HepG2 (cell line): ENCODE results near the gene CEP104. TPM values are rescaled to one million over a fixed set of nuclear protein-coding genes. Genes with fewer than 3 reads are reported as not detected.

ENCODE experiments used
- ATAD3A ChIP-seq: sonication (generic); formaldehyde crosslinking; IDR thresholded peaks from 2 replicates; pipeline ENCODE4 v1.4.0; 2020; ENCODE audit warnings: missing genetic modification reagents
- DR1 ChIP-seq: sonication (generic); formaldehyde crosslinking; IDR thresholded peaks from 2 replicates; pipeline ENCODE4 v1.8.0; 2021; ENCODE audit warnings: mild to moderate bottlenecking, missing genetic modification reagents, inconsistent platforms
- GATAD2A ChIP-seq: IDR thresholded peaks from 2 replicates; pipeline ENCODE4 v1.6.1; 2016
- GLI4 ChIP-seq: sonication (generic); formaldehyde crosslinking; IDR thresholded peaks from 2 replicates; pipeline ENCODE4 v1.5.1; 2020; ENCODE audit warnings: missing genetic modification reagents, mild to moderate bottlenecking, moderate library complexity, borderline replicate concordance
- NR2F2 ChIP-seq: IDR thresholded peaks from 2 replicates; pipeline ENCODE4 v1.6.1; 2012; ENCODE audit warnings: low read depth, inconsistent platforms, borderline replicate concordance
- PAWR ChIP-seq: sonication (generic); formaldehyde crosslinking; IDR thresholded peaks from 2 replicates; pipeline ENCODE4 v1.4.0; 2020; ENCODE audit warnings: missing genetic modification reagents, mild to moderate bottlenecking, borderline replicate concordance
- TAF15 ChIP-seq: fragments of 200-400 bp; formaldehyde crosslinking; IDR thresholded peaks from one replicate; pipeline ENCODE4 v1.6.1; 2018; ENCODE audit warnings: mild to moderate bottlenecking, low read depth, low read length; ENCODE audit not compliant: poor library complexity, severe bottlenecking
- TARDBP ChIP-seq: sonication (generic); formaldehyde crosslinking; IDR thresholded peaks from 2 replicates; pipeline ENCODE4 v1.8.0; 2022; ENCODE audit warnings: mild to moderate bottlenecking, missing genetic modification reagents
- ZNF546 ChIP-seq: sonication (generic); formaldehyde crosslinking; conservative IDR thresholded peaks from 2 replicates; pipeline ENCODE4 v1.8.1; 2023; ENCODE audit warnings: mild to moderate bottlenecking, missing genetic modification reagents
- ZNF552 ChIP-seq: sonication (generic); formaldehyde crosslinking; IDR thresholded peaks from 2 replicates; pipeline ENCODE4 v1.9.0; 2022; ENCODE audit warnings: missing genetic modification reagents, mild to moderate bottlenecking, borderline replicate concordance
- ZNF577 ChIP-seq: sonication (generic); formaldehyde crosslinking; IDR thresholded peaks from 2 replicates; pipeline ENCODE4 v1.4.0; 2020; ENCODE audit warnings: mild to moderate bottlenecking, low read depth, missing genetic modification reagents, borderline replicate concordance
- polyA plus RNA-seq, 8 experiments: library from polyadenylated mRNA; depleted of rRNA in 3 of 8; stranded (reverse) in 7 of 8; unstranded in 1 of 8; fragments of >200 nt; fragmentation: Illumina TruSeq in 4 of 8; extraction: Trizol in 4 of 8; gene quantifications; 2 replicates each; pipeline versions ENCODE4 v1.2.1 to v1.2.3, GENCODE V29; 2011 to 2016; ENCODE audit warnings: low read depth in 4 of 8, missing spikeins in 1 of 8, mixed read lengths in 1 of 8; ENCODE audit not compliant: insufficient read depth in 1 of 8
- total RNA-seq, 5 experiments: library from RNA; depleted of rRNA; stranded (reverse); fragments of >200 nt; fragmentation: Illumina TruSeq; extraction: Trizol; gene quantifications; 2 replicates each; pipeline ENCODE4 v1.2.3, GENCODE V29; 2016; ENCODE audit warnings: low read depth in 1 of 5
- TF ChIP-seq, protein P1 (sequence below): IDR thresholded peaks from 2 replicates; pipeline ENCODE4 v1.6.1; 2016; ENCODE audit warnings: mild to moderate bottlenecking
- TF ChIP-seq, protein P2 (sequence below): sonication (generic); formaldehyde crosslinking; IDR thresholded peaks from 2 replicates; pipeline ENCODE4 v1.5.0; 2020; ENCODE audit warnings: mild to moderate bottlenecking, missing genetic modification reagents
- TF ChIP-seq, protein P3 (sequence below): sonication (generic); formaldehyde crosslinking; IDR thresholded peaks from 2 replicates; pipeline ENCODE4 v1.5.0; 2020; ENCODE audit warnings: missing genetic modification reagents
- TF ChIP-seq, protein P4 (sequence below): sonication (generic); formaldehyde crosslinking; conservative IDR thresholded peaks from 2 replicates; pipeline ENCODE4 v1.8.1; 2023; ENCODE audit warnings: missing genetic modification reagents
- TF ChIP-seq, protein P5 (sequence below): sonication (generic); formaldehyde crosslinking; conservative IDR thresholded peaks from 2 replicates; pipeline ENCODE4 v1.5.0; 2020; ENCODE audit warnings: missing genetic modification reagents
- TF ChIP-seq, protein P6 (sequence below): sonication (generic); formaldehyde crosslinking; IDR thresholded peaks from 2 replicates; pipeline ENCODE4 v1.5.0; 2020; ENCODE audit warnings: mild to moderate bottlenecking, missing genetic modification reagents, moderate library complexity

CEP104 gene
- total and polyA plus RNA-seq, 2 of the 13 experiments (the other 11 are each of a cell fraction or from before 2014, with no cell fraction given), result 20.4 to 30.1 TPM

DNA sequence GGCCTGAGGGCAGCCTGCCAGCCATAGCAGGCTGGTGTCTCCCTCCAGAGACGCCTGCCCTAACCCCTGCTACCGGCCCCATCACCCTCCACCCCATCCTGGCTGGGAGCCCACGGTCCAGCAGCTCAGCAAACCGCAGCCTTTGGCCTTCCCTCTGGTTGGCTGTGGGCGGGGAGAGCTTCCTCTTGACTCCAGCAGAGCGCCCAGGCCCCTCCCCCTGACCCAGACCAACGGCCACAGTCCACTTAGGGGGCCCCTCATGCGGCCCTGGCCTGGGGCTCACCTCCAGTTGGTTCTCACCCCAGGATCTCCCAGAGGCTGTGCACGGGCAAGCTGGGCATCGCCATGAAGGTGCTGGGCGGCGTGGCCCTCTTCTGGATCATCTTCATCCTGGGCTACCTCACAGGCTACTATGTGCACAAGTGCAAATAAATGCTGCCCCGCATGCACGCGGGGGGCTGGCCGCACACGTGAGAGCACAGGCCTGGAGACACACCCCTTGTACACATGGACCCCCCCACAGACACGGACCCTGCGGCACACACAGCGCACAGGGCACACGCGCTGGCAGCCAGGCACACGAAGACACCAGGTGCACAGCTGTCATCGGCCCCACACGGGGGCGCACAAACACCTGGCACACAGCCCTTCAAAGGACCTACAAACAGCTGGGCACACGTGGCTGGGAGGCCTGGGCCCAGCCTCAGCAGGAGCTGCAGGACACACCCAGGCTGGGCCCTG is 81.4 kb downstream of the CEP104 start (continued):
- TF ChIP-seq PAWR (CRISPR knock-in tag) (no peak), ATAD3A (CRISPR knock-in tag) (no peak), NR2F2 (no peak), ZNF546 (CRISPR knock-in tag) (peak; percentile 87; the same call in 1 of the 2 replicates), ZNF577 (CRISPR knock-in tag) (no peak), DR1 (CRISPR knock-in tag) (peak; percentile 64), GLI4 (CRISPR knock-in tag) (no peak; the same call in 1 of the 2 replicates), TARDBP (CRISPR knock-in tag) (peak; percentile 88; the same call in 1 of the 2 replicates), ZNF552 (CRISPR knock-in tag) (peak; percentile 92), TAF15 (peak; percentile 61), GATAD2A (CRISPR knock-in tag) (peak; percentile 38; the same call in 1 of the 2 replicates)
- TF ChIP-seq, protein P1, sequence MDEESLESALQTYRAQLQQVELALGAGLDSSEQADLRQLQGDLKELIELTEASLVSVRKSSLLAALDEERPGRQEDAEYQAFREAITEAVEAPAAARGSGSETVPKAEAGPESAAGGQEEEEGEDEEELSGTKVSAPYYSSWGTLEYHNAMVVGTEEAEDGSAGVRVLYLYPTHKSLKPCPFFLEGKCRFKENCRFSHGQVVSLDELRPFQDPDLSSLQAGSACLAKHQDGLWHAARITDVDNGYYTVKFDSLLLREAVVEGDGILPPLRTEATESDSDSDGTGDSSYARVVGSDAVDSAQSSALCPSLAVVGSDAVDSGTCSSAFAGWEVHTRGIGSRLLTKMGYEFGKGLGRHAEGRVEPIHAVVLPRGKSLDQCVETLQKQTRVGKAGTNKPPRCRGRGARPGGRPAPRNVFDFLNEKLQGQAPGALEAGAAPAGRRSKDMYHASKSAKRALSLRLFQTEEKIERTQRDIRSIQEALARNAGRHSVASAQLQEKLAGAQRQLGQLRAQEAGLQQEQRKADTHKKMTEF (CRISPR knock-in tag), result peak; percentile 72
- TF ChIP-seq, protein P2, sequence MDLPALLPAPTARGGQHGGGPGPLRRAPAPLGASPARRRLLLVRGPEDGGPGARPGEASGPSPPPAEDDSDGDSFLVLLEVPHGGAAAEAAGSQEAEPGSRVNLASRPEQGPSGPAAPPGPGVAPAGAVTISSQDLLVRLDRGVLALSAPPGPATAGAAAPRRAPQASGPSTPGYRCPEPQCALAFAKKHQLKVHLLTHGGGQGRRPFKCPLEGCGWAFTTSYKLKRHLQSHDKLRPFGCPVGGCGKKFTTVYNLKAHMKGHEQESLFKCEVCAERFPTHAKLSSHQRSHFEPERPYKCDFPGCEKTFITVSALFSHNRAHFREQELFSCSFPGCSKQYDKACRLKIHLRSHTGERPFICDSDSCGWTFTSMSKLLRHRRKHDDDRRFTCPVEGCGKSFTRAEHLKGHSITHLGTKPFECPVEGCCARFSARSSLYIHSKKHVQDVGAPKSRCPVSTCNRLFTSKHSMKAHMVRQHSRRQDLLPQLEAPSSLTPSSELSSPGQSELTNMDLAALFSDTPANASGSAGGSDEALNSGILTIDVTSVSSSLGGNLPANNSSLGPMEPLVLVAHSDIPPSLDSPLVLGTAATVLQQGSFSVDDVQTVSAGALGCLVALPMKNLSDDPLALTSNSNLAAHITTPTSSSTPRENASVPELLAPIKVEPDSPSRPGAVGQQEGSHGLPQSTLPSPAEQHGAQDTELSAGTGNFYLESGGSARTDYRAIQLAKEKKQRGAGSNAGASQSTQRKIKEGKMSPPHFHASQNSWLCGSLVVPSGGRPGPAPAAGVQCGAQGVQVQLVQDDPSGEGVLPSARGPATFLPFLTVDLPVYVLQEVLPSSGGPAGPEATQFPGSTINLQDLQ, result no peak
- TF ChIP-seq, protein P3, sequence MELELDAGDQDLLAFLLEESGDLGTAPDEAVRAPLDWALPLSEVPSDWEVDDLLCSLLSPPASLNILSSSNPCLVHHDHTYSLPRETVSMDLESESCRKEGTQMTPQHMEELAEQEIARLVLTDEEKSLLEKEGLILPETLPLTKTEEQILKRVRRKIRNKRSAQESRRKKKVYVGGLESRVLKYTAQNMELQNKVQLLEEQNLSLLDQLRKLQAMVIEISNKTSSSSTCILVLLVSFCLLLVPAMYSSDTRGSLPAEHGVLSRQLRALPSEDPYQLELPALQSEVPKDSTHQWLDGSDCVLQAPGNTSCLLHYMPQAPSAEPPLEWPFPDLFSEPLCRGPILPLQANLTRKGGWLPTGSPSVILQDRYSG (CRISPR knock-in tag), result peak; percentile 90; the same call in 1 of the 2 replicates
- TF ChIP-seq, protein P4, sequence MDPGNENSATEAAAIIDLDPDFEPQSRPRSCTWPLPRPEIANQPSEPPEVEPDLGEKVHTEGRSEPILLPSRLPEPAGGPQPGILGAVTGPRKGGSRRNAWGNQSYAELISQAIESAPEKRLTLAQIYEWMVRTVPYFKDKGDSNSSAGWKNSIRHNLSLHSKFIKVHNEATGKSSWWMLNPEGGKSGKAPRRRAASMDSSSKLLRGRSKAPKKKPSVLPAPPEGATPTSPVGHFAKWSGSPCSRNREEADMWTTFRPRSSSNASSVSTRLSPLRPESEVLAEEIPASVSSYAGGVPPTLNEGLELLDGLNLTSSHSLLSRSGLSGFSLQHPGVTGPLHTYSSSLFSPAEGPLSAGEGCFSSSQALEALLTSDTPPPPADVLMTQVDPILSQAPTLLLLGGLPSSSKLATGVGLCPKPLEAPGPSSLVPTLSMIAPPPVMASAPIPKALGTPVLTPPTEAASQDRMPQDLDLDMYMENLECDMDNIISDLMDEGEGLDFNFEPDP (CRISPR knock-in tag), result no peak
- TF ChIP-seq, protein P5, sequence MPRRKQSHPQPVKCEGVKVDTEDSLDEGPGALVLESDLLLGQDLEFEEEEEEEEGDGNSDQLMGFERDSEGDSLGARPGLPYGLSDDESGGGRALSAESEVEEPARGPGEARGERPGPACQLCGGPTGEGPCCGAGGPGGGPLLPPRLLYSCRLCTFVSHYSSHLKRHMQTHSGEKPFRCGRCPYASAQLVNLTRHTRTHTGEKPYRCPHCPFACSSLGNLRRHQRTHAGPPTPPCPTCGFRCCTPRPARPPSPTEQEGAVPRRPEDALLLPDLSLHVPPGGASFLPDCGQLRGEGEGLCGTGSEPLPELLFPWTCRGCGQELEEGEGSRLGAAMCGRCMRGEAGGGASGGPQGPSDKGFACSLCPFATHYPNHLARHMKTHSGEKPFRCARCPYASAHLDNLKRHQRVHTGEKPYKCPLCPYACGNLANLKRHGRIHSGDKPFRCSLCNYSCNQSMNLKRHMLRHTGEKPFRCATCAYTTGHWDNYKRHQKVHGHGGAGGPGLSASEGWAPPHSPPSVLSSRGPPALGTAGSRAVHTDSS (CRISPR knock-in tag), result no peak
- TF ChIP-seq, protein P6, sequence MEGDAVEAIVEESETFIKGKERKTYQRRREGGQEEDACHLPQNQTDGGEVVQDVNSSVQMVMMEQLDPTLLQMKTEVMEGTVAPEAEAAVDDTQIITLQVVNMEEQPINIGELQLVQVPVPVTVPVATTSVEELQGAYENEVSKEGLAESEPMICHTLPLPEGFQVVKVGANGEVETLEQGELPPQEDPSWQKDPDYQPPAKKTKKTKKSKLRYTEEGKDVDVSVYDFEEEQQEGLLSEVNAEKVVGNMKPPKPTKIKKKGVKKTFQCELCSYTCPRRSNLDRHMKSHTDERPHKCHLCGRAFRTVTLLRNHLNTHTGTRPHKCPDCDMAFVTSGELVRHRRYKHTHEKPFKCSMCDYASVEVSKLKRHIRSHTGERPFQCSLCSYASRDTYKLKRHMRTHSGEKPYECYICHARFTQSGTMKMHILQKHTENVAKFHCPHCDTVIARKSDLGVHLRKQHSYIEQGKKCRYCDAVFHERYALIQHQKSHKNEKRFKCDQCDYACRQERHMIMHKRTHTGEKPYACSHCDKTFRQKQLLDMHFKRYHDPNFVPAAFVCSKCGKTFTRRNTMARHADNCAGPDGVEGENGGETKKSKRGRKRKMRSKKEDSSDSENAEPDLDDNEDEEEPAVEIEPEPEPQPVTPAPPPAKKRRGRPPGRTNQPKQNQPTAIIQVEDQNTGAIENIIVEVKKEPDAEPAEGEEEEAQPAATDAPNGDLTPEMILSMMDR (CRISPR knock-in tag), result peak; percentile 97
